IMR-90 (cell line): ENCODE results near the gene TYSND1. TPM values are rescaled to one million over a fixed set of nuclear protein-coding genes. Genes with fewer than 3 reads are reported as not detected.

Experiments used
- ATAC-seq: fragments of 200-7000 bp; cut with Tn5 transposase; 2 replicates; pipeline ENCODE4 v1.9.1; 2020; ENCODE audit warnings: low read depth, mild to moderate bottlenecking, moderate library complexity
- BruUV-seq: library from RNA; stranded (reverse); fragments of 400-500 nt; replicated peaks from 2 replicates; lab custom pipeline; 2021; lab: Mats Ljungman, UMichigan
- CTCF ChIA-PET: fragments of 300-600 bp; formaldehyde crosslinking; extraction: SDS; loops from one replicate; lab custom pipeline; 2021; ENCODE audit warnings: antibody characterized with exemption; lab: Yijun Ruan, JAX
- POLR2A ChIA-PET: fragments of 300-600 bp; sonication (Branson Sonifier 250); formaldehyde crosslinking; loops from one replicate; lab custom pipeline; 2022; ENCODE audit warnings: antibody characterized with exemption; ENCODE audit not compliant: unreplicated experiment; lab: Charles Lee
- DNase-seq: peaks from one replicate; pipeline ENCODE4 v3.0.0; 2013
- H2AFZ ChIP-seq: replicated peaks from 2 replicates; pipeline ENCODE3; 2013; ENCODE audit warnings: low read length, mild to moderate bottlenecking; ENCODE audit not compliant: poor library complexity
- H2AK5ac ChIP-seq: 2 replicates; pipeline ENCODE4 v1.6.1; 2013; ENCODE audit warnings: low read depth, low read length, inconsistent platforms
- H2AK9ac ChIP-seq: replicated peaks from 2 replicates; pipeline ENCODE3; 2013; ENCODE audit warnings: mild to moderate bottlenecking, low read depth, low read length, moderate library complexity; ENCODE audit not compliant: poor library complexity
- H2BK120ac ChIP-seq: 2 replicates; pipeline ENCODE4 v1.6.1; 2013; ENCODE audit warnings: low read depth, low read length, inconsistent platforms
- H2BK15ac ChIP-seq: 3 replicates; pipeline ENCODE4 v1.6.1; 2013; ENCODE audit warnings: low read depth, low read length, inconsistent platforms
- H2BK20ac ChIP-seq: 2 replicates; pipeline ENCODE4 v1.6.1; 2013; ENCODE audit warnings: low read depth, mild to moderate bottlenecking, inconsistent platforms, low read length, moderate library complexity
- H2BK5ac ChIP-seq: 2 replicates; pipeline ENCODE4 v1.6.1; 2013; ENCODE audit warnings: mild to moderate bottlenecking, low read depth, low read length, inconsistent platforms; ENCODE audit not compliant: poor library complexity, severe bottlenecking
- H3K14ac ChIP-seq: replicated peaks from 2 replicates; pipeline ENCODE4 v1.6.1; 2013; ENCODE audit warnings: low read depth, low read length, inconsistent platforms
- H3K18ac ChIP-seq: 2 replicates; pipeline ENCODE4 v1.6.1; 2013; ENCODE audit warnings: low read depth, low read length, control low read depth
- H3K23ac ChIP-seq: 2 replicates; pipeline ENCODE4 v1.6.1; 2013; ENCODE audit warnings: low read depth, low read length, inconsistent platforms
- H3K27ac ChIP-seq: 2 replicates; pipeline ENCODE4 v1.5.1; 2013; ENCODE audit warnings: mild to moderate bottlenecking, control low read depth, low read length; ENCODE audit not compliant: insufficient read depth
- H3K27me3 ChIP-seq: 2 replicates; pipeline ENCODE4 v1.6.1; 2013; ENCODE audit warnings: low read length; ENCODE audit not compliant: control insufficient read depth, insufficient read depth
- H3K36me3 ChIP-seq: 2 replicates; pipeline ENCODE4 v1.6.1; 2013; ENCODE audit warnings: low read length, mixed read lengths; ENCODE audit not compliant: control insufficient read depth, insufficient read depth
- H3K4ac ChIP-seq: 2 replicates; pipeline ENCODE4 v1.6.1; 2013; ENCODE audit warnings: low read depth, low read length, inconsistent platforms
- H3K4me1 ChIP-seq: 2 replicates; pipeline ENCODE4 v1.6.1; 2013; ENCODE audit warnings: low read length, mixed read lengths; ENCODE audit not compliant: control insufficient read depth, insufficient read depth
- H3K4me2 ChIP-seq: 2 replicates; pipeline ENCODE4 v1.6.1; 2013; ENCODE audit warnings: low read depth, mild to moderate bottlenecking, control low read depth, low read length, moderate library complexity
- H3K4me3 ChIP-seq: 2 replicates; pipeline ENCODE4 v1.5.1; 2013; ENCODE audit warnings: low read depth, mild to moderate bottlenecking, control low read depth, low read length, moderate library complexity; ENCODE audit not compliant: insufficient read depth
- H3K56ac ChIP-seq: 2 replicates; pipeline ENCODE4 v1.6.1; 2013; ENCODE audit warnings: low read length, inconsistent platforms; ENCODE audit not compliant: insufficient read depth; ENCODE audit errors: extremely low read depth
- H3K79me1 ChIP-seq, 2 experiments: 2 replicates each; pipeline ENCODE4 v1.6.1; 2013; ENCODE audit warnings: low read length in 2 of 2, inconsistent platforms in 1 of 2, low read depth in 1 of 2
- H3K9ac ChIP-seq: 2 replicates; pipeline ENCODE4 v1.6.1; 2013; ENCODE audit warnings: low read depth, low read length, control low read depth
- H3K9me1 ChIP-seq: 2 replicates; pipeline ENCODE4 v1.6.1; 2013; ENCODE audit warnings: low read length, inconsistent platforms; ENCODE audit not compliant: insufficient read depth
- H3K9me3 ChIP-seq: 2 replicates; pipeline ENCODE4 v1.6.1; 2013; ENCODE audit warnings: low read length; ENCODE audit not compliant: control insufficient read depth, insufficient read depth
- H4K20me1 ChIP-seq: 2 replicates; pipeline ENCODE4 v1.6.1; 2013; ENCODE audit warnings: low read length, inconsistent platforms; ENCODE audit not compliant: insufficient read depth
- H4K5ac ChIP-seq: 2 replicates; pipeline ENCODE4 v1.6.1; 2013; ENCODE audit warnings: mild to moderate bottlenecking, low read depth, low read length, control low read depth
- H4K8ac ChIP-seq, 2 experiments: 2 replicates each; pipeline ENCODE4 v1.6.1; 2013; ENCODE audit warnings: low read depth in 2 of 2, low read length in 2 of 2, control low read depth in 1 of 2, inconsistent platforms in 1 of 2
- H4K91ac ChIP-seq: 2 replicates; pipeline ENCODE4 v1.6.1; 2013; ENCODE audit warnings: low read depth, low read length, inconsistent platforms; ENCODE audit not compliant: insufficient read depth
- CEBPB ChIP-seq: IDR thresholded peaks from 2 replicates; pipeline ENCODE4 v1.6.1; 2012; ENCODE audit warnings: low read depth, low read length, improper control_type of control experiment
- CHD1 ChIP-seq: IDR thresholded peaks from 2 replicates; pipeline ENCODE4 v1.6.1; 2012; ENCODE audit warnings: low read depth, low read length, improper control_type of control experiment
- MAZ ChIP-seq: IDR thresholded peaks from 2 replicates; pipeline ENCODE4 v1.6.1; 2012; ENCODE audit warnings: low read depth, mild to moderate bottlenecking, low read length, improper control_type of control experiment, moderate library complexity, borderline replicate concordance
- NFE2L2 ChIP-seq: fragments of 150-350 bp; IDR thresholded peaks from 2 replicates; pipeline ENCODE4 v1.6.1; 2016; ENCODE audit warnings: low read depth, mild to moderate bottlenecking, low read length
- POLR2A ChIP-seq: IDR thresholded peaks from 2 replicates; pipeline ENCODE4 v1.6.1; 2012; ENCODE audit warnings: mild to moderate bottlenecking, low read depth, low read length
- RFX5 ChIP-seq: IDR thresholded peaks from 2 replicates; pipeline ENCODE4 v1.8.0; 2012; ENCODE audit warnings: low read depth, mild to moderate bottlenecking, low read length, moderate library complexity
- WGBS, 2 experiments: methylation state at CpG; one replicate each; pipeline versions ENCODE4 v1.1.5 to v1.1.7; 2013; ENCODE audit warnings: missing lambda C conversion rate in 2 of 2; ENCODE audit not compliant: insufficient read length in 1 of 2; ENCODE audit errors: extremely low coverage in 2 of 2; 5-methylcytosine and 5-hydroxymethylcytosine counted together
- dilution Hi-C: fragments of 300-500 bp; cut with HindIII; formaldehyde crosslinking; loops from one replicate; pipeline ENCODE4 v1.14.3; 2018; ENCODE audit warnings: low sequenced_read_pairs; ENCODE audit not compliant: unreplicated experiment
- in situ Hi-C: fragments of 300-500 bp; cut with MboI; formaldehyde crosslinking; loops from 3 replicates; pipeline ENCODE4 v1.14.3; 2019; ENCODE audit warnings: low sequenced_read_pairs, inconsistent platforms, mixed read lengths
- intact Hi-C: fragments of 100-400 bp; cut with micrococcal nuclease; formaldehyde crosslinking; loops from 2 replicates; pipeline ENCODE4 v1.10.0; 2022
- polyA plus RNA-seq, 3 experiments: library from polyadenylated mRNA; depleted of rRNA; stranded (reverse); fragments of >200 nt; gene quantifications; 2 replicates each; pipeline ENCODE4 v1.2.3, GENCODE V29; 2012; ENCODE audit warnings: low replicate concordance in 1 of 3
- total RNA-seq: library from RNA; depleted of rRNA; stranded (reverse); fragments of >200 nt; gene quantifications from 2 replicates; pipeline ENCODE4 v1.2.3, GENCODE V29; 2012
- TF ChIP-seq, protein P1 (sequence below): conservative IDR thresholded peaks from 2 replicates; pipeline ENCODE4 v1.5.1; 2012; ENCODE audit warnings: mild to moderate bottlenecking, low read depth, low read length, improper control_type of control experiment
- TF ChIP-seq, protein P2 (sequence below): fragments of 150-350 bp; IDR thresholded peaks from 2 replicates; pipeline ENCODE4 v1.6.1; 2017; ENCODE audit warnings: mild to moderate bottlenecking, antibody characterized with exemption, low read length, low read depth

The TYSND1 gene
- total and polyA plus RNA-seq, 2 of the 4 experiments (the other 2 are of a cell fraction) = 2.9 to 4.1 TPM

DNA sequence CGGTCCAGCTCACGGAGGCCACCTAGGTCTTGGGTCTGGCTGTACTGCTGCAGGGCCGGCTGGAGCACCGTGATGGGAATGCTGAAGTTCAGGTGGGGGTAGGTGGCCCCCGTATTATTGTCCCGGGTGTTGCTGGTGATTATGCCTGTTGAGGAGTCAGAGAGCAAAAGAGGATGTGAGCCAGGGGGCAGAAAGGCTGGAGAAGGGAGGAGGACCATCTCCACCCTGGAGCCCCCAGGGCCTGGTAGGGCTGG is 6.6 kb downstream of the TYSND1 start:
- DNase-seq (no peak), ATAC-seq (no peak)
- no peak overlapping the region for H3K56ac ChIP-seq
- no peak overlapping the region for H4K8ac ChIP-seq
- H2BK15ac ChIP-seq = no peak overlapping the region
- ChIA-PET POLR2A (no interaction called here), CTCF (no interaction called here)
- no peak overlapping the region for H3K4me3 ChIP-seq
- H2BK20ac ChIP-seq = no peak overlapping the region
- H3K23ac ChIP-seq = no peak overlapping the region
- no peak overlapping the region for H3K27ac ChIP-seq
- no peak overlapping the region for H4K91ac ChIP-seq
- H3K27me3 ChIP-seq = no peaks in the 10 kb centered on the region
- peaks cover 3% of the 10 kb centered on the region; the same call in 1 of the 2 replicates for H3K4me1 ChIP-seq
- H3K9me1 ChIP-seq = peaks cover 10% of the 10 kb centered on the region; the same call in 1 of the 2 replicates
- intact Hi-C loops = loop anchor here (10.0 kb wide), 2 partner anchors 165 to 335 kb away; partner anchors contain the start of gene COL13A1
- H2AK5ac ChIP-seq = no peak overlapping the region
- WGBS, 2 experiments = no CpG with 5 or more reads among the region's 6 CpGs
- H4K20me1 ChIP-seq = peaks cover 15% of the 10 kb centered on the region
- H3K4ac ChIP-seq = no peak overlapping the region
- H3K9ac ChIP-seq = no peak overlapping the region
- BruUV-seq = no TSS peak
- no peak overlapping the region for H2BK5ac ChIP-seq
- H3K18ac ChIP-seq = no peak overlapping the region
- no peak overlapping the region for H3K4me2 ChIP-seq
- no peaks in the 10 kb centered on the region for H3K9me3 ChIP-seq
- H3K14ac ChIP-seq = no peak overlapping the region
- no peak overlapping the region for H2AK9ac ChIP-seq
- H4K5ac ChIP-seq = no peak overlapping the region
- H3K79me1 ChIP-seq = peaks cover 22 to 28% of the 10 kb centered on the region in 2 experiments
- TF ChIP-seq CHD1 (no peak), RFX5 (no peak), CEBPB (no peak), NFE2L2 (no peak), POLR2A (no peak), MAZ (no peak)
- TF ChIP-seq, protein P1, sequence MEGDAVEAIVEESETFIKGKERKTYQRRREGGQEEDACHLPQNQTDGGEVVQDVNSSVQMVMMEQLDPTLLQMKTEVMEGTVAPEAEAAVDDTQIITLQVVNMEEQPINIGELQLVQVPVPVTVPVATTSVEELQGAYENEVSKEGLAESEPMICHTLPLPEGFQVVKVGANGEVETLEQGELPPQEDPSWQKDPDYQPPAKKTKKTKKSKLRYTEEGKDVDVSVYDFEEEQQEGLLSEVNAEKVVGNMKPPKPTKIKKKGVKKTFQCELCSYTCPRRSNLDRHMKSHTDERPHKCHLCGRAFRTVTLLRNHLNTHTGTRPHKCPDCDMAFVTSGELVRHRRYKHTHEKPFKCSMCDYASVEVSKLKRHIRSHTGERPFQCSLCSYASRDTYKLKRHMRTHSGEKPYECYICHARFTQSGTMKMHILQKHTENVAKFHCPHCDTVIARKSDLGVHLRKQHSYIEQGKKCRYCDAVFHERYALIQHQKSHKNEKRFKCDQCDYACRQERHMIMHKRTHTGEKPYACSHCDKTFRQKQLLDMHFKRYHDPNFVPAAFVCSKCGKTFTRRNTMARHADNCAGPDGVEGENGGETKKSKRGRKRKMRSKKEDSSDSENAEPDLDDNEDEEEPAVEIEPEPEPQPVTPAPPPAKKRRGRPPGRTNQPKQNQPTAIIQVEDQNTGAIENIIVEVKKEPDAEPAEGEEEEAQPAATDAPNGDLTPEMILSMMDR = no peak
- TF ChIP-seq, protein P2, sequence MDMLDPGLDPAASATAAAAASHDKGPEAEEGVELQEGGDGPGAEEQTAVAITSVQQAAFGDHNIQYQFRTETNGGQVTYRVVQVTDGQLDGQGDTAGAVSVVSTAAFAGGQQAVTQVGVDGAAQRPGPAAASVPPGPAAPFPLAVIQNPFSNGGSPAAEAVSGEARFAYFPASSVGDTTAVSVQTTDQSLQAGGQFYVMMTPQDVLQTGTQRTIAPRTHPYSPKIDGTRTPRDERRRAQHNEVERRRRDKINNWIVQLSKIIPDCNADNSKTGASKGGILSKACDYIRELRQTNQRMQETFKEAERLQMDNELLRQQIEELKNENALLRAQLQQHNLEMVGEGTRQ = no peak
- no peak overlapping the region for H2BK120ac ChIP-seq
- no peak overlapping the region for H2AFZ ChIP-seq
- H3K36me3 ChIP-seq = peaks cover 13% of the 10 kb centered on the region
- dilution Hi-C loops = no loop called here
- in situ Hi-C loops = loop anchor here (10.0 kb wide), 1 partner anchor 225 kb away; no protein-coding TSS in a partner anchor
